A549 treated with RU486 at 1 μM for 4 hours (cell line): ENCODE results near the gene FAM236D. TPM values are rescaled to one million over a fixed set of nuclear protein-coding genes. Genes with fewer than 3 reads are reported as not detected.

ENCODE experiments used
- total RNA-seq: library from RNA; stranded (reverse); fragments of 200-300 nt; extraction: Qiagen RNA extraction; gene quantifications from 5 replicates; pipeline ENCODE4 v1.2.3, GENCODE V29; 2022; ENCODE audit warnings: low read depth

FAM236D gene
- total RNA-seq, result not detected in 5 replicates

GRCh38 chrX:72808110-72808509 lies at the start of gene FAM236D:
Gene FAM236D (minus strand): TSS chrX:72808210. CDS start chrX:72808110, 100 bp downstream.

GRCh38 chrX:72782560-72782959 lies 25.4 kb downstream of the FAM236D start, which contains the start of gene FAM236B:
Gene FAM236B (minus strand): TSS chrX:72782660. CDS start chrX:72782560, 100 bp downstream.

GRCh38 chrX:72776653-72777466 lies 31.1 kb downstream of the FAM236D start, which contains the start of gene DMRTC1B:
Gene DMRTC1B (plus strand): TSS chrX:72776890. CDS start chrX:72845136, 68,246 bp downstream.

Other genes with a start within 250 kb of the FAM236D start
- gene HDAC8, start 235.4 kb downstream of the FAM236D start, total RNA-seq, result 20.5 to 24.4 TPM (median 22.7 TPM) in 5 replicates
- 18.9 to 20.9 TPM (median 20.4 TPM) in 5 replicates for gene PHKA1, start 93.9 kb downstream of the FAM236D start, total RNA-seq
- gene DMRTC1B, start 31.3 kb downstream of the FAM236D start, total RNA-seq, result 0.09 TPM in 1 of 5 replicates, not detected in the others
- gene FAM236B, start 25.6 kb downstream of the FAM236D start, total RNA-seq, result not detected in 5 replicates
- not detected in 5 replicates for gene FAM236C, start 104.4 kb upstream of the FAM236D start, total RNA-seq
- gene FAM236A, start 130.0 kb upstream of the FAM236D start, total RNA-seq, result not detected in 5 replicates
- gene DMRTC1, start 135.6 kb upstream of the FAM236D start, total RNA-seq, result not detected in 5 replicates
- gene PABPC1L2B, start 194.7 kb upstream of the FAM236D start, total RNA-seq, result not detected in 5 replicates